Measurements from ENCODE around the gene PSMB1. TPM values are rescaled to one million over a fixed set of nuclear protein-coding genes. Genes with fewer than 3 reads are reported as not detected.
"Not testable (repeated sequence)": the region's sequence is repeated elsewhere in the genome, so short reads cannot be mapped to it uniquely, and the experiment has no call there.

PSMB1 gene
- total RNA-seq, 1 experiment from 2014 or later = 358 TPM

- not testable (repeated sequence) for DNase-seq (ENCODE audit: low spot score)
These were observed 50.2 kb downstream of the PSMB1 start for GRCh38 chr6:170502733-170503413.

DNA sequence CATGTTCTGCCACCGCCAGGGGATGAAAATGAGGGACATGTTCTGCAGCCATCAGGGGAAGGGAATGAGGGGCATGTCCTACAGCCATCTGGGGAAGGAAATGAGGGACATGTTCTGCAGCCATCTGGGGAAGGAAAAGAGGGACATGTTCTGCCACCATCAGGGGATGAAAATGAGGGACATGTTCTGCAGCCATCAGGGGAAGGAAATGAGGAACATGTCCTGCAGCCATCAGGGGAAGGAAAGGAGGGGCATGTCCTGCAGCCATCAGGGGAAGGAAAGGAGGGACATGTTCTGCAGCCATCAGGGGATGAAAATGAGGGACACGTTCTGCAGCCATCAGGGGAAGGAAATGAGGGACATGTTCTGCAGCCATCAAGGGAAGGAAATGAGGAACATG is 50.8 kb downstream of the PSMB1 start:
- not testable (repeated sequence) for DNase-seq (ENCODE audit: low spot score)

DNA sequence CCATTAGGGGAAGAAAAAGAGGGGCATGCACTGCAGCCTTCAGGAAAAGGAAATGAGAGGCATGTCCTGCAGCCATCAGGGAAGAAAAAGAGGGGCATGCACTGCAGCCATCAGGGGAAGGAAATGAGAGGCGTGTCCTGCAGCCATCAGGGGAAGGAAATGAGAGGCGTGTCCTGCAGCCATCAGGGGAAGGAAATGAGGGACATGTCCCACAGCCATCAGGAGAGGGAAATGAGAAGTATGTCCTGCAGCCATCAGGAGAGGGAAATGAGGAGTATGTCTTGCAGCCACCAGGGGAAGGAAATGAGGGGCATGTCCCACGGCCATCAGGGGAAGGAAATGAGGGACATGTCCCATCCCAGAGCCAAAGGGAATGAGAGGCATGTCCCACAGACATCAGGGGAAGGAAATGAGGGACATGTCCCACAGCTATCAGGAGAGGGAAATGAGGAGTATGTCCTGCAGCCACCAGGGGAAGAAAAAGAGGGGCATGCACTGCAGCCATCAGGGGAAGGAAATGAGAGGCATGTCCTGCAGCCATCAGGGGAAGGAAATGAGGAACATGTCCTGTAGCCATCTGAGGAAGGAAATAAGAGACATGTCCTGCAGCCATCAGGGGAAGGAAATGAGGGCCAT is 52.0 kb downstream of the PSMB1 start:
- no peak for DNase-seq (ENCODE audit: low spot score)

DNA sequence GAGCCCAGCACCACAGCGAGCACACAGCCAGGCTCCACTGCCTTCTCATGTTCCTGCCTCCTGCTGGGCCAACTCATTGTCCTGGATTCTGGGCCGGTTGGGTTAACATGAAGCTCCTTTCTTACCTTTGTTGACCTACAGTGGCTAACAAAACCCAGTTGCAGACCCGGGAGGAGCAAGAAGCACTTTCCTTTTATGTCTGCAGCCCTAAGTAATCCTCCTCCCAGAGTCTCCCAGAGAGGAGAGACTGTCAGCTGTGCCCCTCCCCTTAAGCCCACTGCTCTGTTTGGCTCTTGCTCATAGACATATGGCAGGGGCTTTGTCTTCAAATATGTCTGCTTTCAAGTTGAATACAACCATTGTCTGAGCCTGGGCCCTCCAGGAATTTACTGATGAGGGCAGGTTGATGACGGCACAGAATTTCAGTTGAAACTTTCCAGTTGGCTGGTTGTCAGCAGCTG is 55.2 kb downstream of the PSMB1 start:
- DNase-seq (ENCODE audit: low spot score) = no peak

DNA sequence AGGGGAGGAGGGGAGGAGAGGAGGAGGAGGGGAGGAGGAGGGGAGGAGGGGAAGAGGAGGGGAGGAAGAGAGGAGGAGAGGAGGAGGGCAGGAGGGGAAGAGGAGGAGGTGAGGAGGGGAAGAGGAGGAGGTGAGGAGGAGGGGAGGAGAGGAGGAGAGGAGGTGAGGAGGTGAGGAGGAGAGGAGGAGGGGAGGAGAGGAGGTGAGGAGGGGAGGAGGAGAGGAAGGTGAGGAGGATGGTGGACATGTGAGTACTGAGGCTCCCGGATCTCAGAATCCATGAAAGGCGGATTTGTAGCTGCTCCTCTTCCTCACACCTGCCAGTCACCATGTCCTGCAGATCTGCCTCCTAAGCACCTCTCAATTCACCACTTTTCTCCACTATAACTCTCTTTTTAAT is 59.8 kb downstream of the PSMB1 start:
- no peak for DNase-seq (ENCODE audit: low spot score)

DNA sequence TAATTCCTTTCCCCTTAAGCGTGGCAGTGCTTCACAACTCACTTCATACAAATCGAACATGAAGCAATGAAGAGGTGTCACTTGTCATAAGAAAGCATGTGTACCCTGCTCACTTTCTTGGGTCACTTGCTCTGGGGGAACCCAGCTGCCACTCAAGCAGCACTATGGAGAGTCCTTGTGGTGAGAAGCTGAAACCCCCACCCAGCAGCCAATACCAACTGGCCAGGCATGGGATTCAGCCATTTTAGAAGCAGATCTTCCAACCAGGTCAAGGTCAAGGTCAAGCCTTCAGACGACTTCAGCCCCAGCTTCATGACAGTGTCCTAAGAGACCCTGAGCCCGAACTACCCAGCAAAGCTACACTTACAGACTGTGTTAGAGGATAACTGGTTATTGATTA is 62.8 kb downstream of the PSMB1 start:
- DNase-seq (ENCODE audit: low spot score) = no peak

DNA sequence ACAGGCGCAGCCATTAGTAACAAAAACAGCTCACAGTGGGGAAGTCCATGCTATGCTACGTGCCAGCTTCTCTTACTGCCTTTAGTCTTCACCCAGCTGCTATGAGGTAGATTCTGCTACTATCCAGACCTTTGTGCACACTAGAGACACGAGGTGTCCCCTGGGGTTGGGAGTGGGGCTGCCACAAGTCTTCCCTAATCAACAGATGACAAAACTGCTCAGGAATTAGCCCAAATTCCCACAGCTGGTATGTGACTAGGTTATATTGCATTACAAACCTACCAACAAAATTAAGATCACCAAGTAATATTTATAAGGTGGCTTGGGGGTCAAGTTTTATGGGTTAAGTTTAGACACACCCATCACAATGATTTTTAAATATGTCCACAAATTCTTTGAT is 63.3 kb downstream of the PSMB1 start:
- DNase-seq (ENCODE audit: low spot score) = no peak

GRCh38 chr6:170487707-170488329 is 65.3 kb downstream of the PSMB1 start:
- DNase-seq (ENCODE audit: low spot score) = no peak

DNA sequence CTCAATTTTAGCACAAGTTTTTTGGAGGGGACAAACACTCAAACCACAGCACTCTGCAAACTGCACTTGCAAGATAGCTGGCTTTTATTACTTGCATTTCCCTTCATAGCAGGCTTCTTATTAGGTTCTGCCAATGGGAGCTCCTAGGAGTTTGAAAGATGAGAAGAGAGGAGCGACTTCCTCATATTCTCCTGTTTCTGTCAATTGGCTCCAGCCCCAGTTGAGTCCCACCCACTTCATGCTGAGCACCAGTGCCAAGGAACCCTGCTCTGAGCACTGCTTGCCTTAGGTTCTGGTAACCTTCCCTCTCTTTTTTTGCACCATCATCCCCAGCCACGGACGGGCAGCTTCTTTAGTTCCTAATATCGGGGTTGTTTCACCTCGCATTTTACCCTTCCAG is 67.9 kb downstream of the PSMB1 start:
- no peak for DNase-seq (ENCODE audit: low spot score)

Other genes with a start within 250 kb of the PSMB1 start
- gene FAM120B, start 246.5 kb downstream of the PSMB1 start, total RNA-seq (2014; rRNA removed; shearing (Covaris generic)) = 6.9 and 7.4 TPM in 2 replicates
- 19.6 and 32.1 TPM in 2 replicates for gene TBP, start 1.1 kb upstream of the PSMB1 start, total RNA-seq (2014; rRNA removed; shearing (Covaris generic))
- gene PDCD2, start 31.3 kb upstream of the PSMB1 start, total RNA-seq (2014; rRNA removed; shearing (Covaris generic)) = 117 and 128 TPM in 2 replicates

All from HT-29 (cell line).